Neural cell (in vitro differentiated cells): ENCODE measurements around the gene FBXL5.

ENCODE experiments used
- MXI1 ChIP-seq: fragments of 450-650 bp; conservative IDR thresholded peaks from 2 replicates; pipeline ENCODE4 v1.6.1; 2014; ENCODE audit warnings: antibody characterized with exemption, mild to moderate bottlenecking; ENCODE audit not compliant: poor library complexity, severe bottlenecking
- POLR2AphosphoS5 ChIP-seq: IDR thresholded peaks from 2 replicates; pipeline ENCODE4 v1.6.1; 2012
- SMC3 ChIP-seq: fragments of 450-650 bp; conservative IDR thresholded peaks from 2 replicates; pipeline ENCODE4 v1.6.1; 2014; ENCODE audit warnings: antibody characterized with exemption, mild to moderate bottlenecking, moderate library complexity; ENCODE audit not compliant: poor library complexity
- TF ChIP-seq, protein P1 (sequence below): fragments of 450-650 bp; IDR thresholded peaks from 2 replicates; pipeline ENCODE4 v1.5.1; 2014; ENCODE audit warnings: antibody characterized with exemption, mild to moderate bottlenecking, moderate library complexity; ENCODE audit not compliant: poor library complexity, severe bottlenecking

DNA sequence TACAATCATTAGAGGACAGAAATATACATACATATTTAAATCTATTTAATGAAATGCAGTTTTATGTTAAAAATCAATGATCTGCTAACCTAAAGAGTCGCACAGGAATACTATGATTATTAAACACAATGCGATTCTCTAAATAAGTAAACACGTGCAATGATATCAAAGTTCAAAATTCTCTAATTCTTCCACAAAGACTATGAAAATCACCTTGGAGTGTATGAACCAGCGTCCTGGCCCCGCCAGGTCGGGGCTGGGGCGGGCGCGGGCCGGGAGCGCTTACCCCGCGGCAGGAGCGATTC is 25.9 kb upstream of the FBXL5 start:
- TF ChIP-seq SMC3: no peak
- TF ChIP-seq MXI1: no peak
- TF ChIP-seq, protein P1, sequence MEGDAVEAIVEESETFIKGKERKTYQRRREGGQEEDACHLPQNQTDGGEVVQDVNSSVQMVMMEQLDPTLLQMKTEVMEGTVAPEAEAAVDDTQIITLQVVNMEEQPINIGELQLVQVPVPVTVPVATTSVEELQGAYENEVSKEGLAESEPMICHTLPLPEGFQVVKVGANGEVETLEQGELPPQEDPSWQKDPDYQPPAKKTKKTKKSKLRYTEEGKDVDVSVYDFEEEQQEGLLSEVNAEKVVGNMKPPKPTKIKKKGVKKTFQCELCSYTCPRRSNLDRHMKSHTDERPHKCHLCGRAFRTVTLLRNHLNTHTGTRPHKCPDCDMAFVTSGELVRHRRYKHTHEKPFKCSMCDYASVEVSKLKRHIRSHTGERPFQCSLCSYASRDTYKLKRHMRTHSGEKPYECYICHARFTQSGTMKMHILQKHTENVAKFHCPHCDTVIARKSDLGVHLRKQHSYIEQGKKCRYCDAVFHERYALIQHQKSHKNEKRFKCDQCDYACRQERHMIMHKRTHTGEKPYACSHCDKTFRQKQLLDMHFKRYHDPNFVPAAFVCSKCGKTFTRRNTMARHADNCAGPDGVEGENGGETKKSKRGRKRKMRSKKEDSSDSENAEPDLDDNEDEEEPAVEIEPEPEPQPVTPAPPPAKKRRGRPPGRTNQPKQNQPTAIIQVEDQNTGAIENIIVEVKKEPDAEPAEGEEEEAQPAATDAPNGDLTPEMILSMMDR: no peak
- TF ChIP-seq POLR2AphosphoS5: no peak
